Activated naive CD8-positive, alpha-beta T cell treated with anti-CD3 and anti-CD28 coated beads, Interleukin-2, amount 10 ng/mL, durations not matched to agents 7 days and 5 days (primary cell): ENCODE results near the gene GPR62. TPM values are rescaled to one million over a fixed set of nuclear protein-coding genes. Genes with fewer than 3 reads are reported as not detected.
A peak's percentile ranks its signal among the peaks of the same experiment; 100 is the strongest.

Source experiments
- ATAC-seq: fragments of 150-1000 bp; cut with Tn5 transposase; one replicate; pipeline ENCODE4 v1.10.0; 2021; ENCODE audit warnings: low read depth, moderate library complexity
- POLR2A ChIA-PET: fragments of 350-600 bp; sonication (Branson Sonifier 250); formaldehyde crosslinking; loops from one replicate; lab custom pipeline; 2021; ENCODE audit warnings: antibody characterized with exemption; lab: Charles Lee
- DNase-seq: peaks from one replicate; pipeline ENCODE4 v3.0.0; 2021
- H3K27ac Mint-ChIP-seq: one replicate; pipeline ENCODE4 v1.8.0; 2022; ENCODE audit warnings: mild to moderate bottlenecking, mixed read lengths
- H3K27me3 Mint-ChIP-seq: one replicate; pipeline ENCODE4 v1.8.0; 2022; ENCODE audit warnings: mild to moderate bottlenecking, moderate library complexity, mixed read lengths
- H3K36me3 Mint-ChIP-seq: one replicate; pipeline ENCODE4 v1.8.0; 2021; ENCODE audit warnings: mild to moderate bottlenecking, mixed read lengths
- H3K4me1 Mint-ChIP-seq: one replicate; pipeline ENCODE4 v1.8.0; 2021; ENCODE audit warnings: mixed read lengths
- H3K4me3 Mint-ChIP-seq: one replicate; pipeline ENCODE4 v1.8.0; 2022; ENCODE audit warnings: mild to moderate bottlenecking, moderate library complexity, mixed read lengths
- H3K9me3 Mint-ChIP-seq: one replicate; pipeline ENCODE4 v1.8.0; 2021; ENCODE audit warnings: mixed read lengths
- total RNA-seq, 2 experiments: library from RNA; stranded (reverse); gene quantifications; one replicate each; pipeline ENCODE4 v1.2.3, GENCODE V29; 2021

The GPR62 gene
- total RNA-seq, 2 experiments from 2014 or later = not detected

DNA sequence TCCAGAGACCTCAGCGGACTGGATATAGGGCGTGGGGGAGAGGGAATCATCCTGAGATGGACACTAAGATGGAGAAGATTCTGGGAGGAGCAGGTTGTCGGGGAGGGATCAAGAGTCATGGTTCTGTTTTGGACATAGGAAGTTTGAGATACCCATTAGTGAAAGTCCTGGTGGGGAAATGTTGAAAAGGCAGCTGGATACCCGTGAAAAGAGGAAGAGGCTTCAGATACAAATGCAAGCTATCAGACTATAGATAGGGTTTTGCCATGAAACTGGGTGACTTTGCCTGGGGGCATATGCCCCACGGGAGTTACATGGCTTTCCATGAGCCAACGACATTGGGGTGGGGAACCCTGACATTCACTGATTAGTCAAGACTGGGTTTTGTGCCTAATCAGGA lies 1.1 kb upstream of the GPR62 start:
- ATAC-seq = no peak
- DNase-seq = no peak
- POLR2A ChIA-PET = interaction anchor here (1.9 kb wide), 1 partner anchor 13 kb away, joined by 6 read pairs; the partner anchor contains the start of gene RRP9
- H3K4me1 Mint-ChIP-seq = peaks cover 3% of the 10 kb centered on the region
- peaks cover 2% of the 10 kb centered on the region for H3K36me3 Mint-ChIP-seq
- H3K27ac Mint-ChIP-seq = no peak overlapping the region
- H3K4me3 Mint-ChIP-seq = no peak overlapping the region
- H3K9me3 Mint-ChIP-seq = no peaks in the 10 kb centered on the region
- H3K27me3 Mint-ChIP-seq = peaks cover 40% of the 10 kb centered on the region

DNA sequence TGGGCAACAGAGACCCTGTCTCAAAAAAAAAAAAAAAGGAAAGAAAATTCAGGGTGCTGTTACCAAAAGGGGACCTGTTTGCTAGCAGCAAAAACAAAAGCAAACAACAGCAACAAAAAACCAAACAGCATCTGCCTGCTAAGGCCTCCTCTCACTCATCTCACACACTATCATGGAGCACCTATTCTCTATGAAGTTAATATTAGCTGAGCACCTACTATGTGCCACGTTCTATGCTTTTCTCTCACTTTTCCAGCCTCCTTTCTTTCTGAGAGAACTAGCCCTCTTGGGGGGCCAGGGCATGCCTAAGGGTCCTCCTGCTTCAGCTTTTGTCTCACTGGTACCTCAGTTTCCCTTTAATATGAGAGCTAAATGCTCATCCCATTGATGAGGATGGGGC lies 468 bp upstream of the GPR62 start:
- no peak overlapping the region for H3K4me3 Mint-ChIP-seq
- H3K9me3 Mint-ChIP-seq = no peaks in the 10 kb centered on the region
- peaks cover 2% of the 10 kb centered on the region for H3K36me3 Mint-ChIP-seq
- no peak overlapping the region for H3K27ac Mint-ChIP-seq
- POLR2A ChIA-PET = interaction anchor here (1.9 kb wide), 1 partner anchor 13 kb away, joined by 6 read pairs; the partner anchor contains the start of gene RRP9
- peaks cover 3% of the 10 kb centered on the region for H3K4me1 Mint-ChIP-seq
- DNase-seq (no peak), ATAC-seq (no peak)
- H3K27me3 Mint-ChIP-seq = peaks cover 40% of the 10 kb centered on the region

DNA sequence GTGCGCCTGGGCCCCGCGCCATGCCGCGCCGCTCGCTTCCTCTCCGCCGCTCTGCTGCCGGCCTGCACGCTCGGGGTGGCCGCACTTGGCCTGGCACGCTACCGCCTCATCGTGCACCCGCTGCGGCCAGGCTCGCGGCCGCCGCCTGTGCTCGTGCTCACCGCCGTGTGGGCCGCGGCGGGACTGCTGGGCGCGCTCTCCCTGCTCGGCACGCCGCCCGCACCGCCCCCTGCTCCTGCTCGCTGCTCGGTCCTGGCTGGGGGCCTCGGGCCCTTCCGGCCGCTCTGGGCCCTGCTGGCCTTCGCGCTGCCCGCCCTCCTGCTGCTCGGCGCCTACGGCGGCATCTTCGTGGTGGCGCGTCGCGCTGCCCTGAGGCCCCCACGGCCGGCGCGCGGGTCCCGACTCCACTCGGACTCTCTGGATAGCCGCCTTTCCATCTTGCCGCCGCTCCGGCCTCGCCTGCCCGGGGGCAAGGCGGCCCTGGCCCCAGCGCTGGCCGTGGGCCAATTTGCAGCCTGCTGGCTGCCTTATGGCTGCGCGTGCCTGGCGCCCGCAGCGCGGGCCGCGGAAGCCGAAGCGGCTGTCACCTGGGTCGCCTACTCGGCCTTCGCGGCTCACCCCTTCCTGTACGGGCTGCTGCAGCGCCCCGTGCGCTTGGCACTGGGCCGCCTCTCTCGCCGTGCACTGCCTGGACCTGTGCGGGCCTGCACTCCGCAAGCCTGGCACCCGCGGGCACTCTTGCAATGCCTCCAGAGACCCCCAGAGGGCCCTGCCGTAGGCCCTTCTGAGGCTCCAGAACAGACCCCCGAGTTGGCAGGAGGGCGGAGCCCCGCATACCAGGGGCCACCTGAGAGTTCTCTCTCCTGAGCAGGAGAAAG lies 951 bp downstream of the GPR62 start:
- Mint-ChIP-seq H3K4me3 (peak overlapping the region; percentile 19), H3K27me3 (peaks cover 41% of the 10 kb centered on the region), H3K4me1 (peaks cover 3% of the 10 kb centered on the region), H3K36me3 (peaks cover 2% of the 10 kb centered on the region), H3K27ac (no peak overlapping the region), H3K9me3 (no peaks in the 10 kb centered on the region)
- DNase-seq (peak; percentile 60), ATAC-seq (peak; percentile 59)
- POLR2A ChIA-PET = interaction anchor here (1.6 kb wide), 1 partner anchor 13 kb away, joined by 8 read pairs; no protein-coding TSS in a partner anchor

DNA sequence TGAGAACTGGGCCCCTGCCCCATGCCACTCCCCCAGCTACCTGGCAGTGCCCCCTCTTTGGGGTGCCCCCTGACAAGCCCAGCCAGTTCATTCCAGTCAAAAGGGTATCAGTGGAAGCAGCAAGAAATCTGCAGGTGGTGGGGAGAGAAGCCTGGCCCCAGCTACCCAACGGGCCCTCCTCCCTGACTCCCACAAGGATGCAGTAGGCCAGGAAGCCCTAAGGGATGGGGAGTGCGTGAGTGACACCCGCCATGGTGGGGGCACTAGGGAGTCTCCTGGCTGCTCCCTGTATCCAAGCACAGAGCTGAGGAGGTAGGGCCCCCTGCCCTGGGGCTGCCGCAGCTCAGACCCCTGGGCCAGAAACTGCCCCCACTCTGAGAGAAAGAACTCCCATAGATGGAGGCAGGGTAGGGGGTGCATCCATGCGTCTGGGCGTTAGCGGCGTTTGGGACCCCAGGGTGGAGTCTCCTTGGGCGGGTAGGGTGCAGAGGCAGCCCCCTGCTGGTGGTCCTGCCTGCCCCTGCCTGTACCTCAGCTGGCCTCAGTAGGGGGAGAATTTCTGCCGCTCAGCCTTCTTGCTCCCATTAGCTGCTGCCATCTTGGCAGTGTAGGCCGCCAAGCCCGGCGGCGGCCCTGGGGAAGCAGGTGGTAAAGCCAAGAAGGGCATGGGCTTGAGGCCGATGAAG lies 2.5 kb downstream of the GPR62 start:
- no peaks in the 10 kb centered on the region for H3K9me3 Mint-ChIP-seq
- peaks cover 2% of the 10 kb centered on the region for H3K36me3 Mint-ChIP-seq
- peaks cover 3% of the 10 kb centered on the region for H3K4me1 Mint-ChIP-seq
- ATAC-seq (no peak), DNase-seq (no peak)
- POLR2A ChIA-PET = interaction anchor here (1.6 kb wide), 1 partner anchor 15 kb away, joined by 8 read pairs; no protein-coding TSS in a partner anchor
- no peak overlapping the region for H3K4me3 Mint-ChIP-seq
- peaks cover 43% of the 10 kb centered on the region for H3K27me3 Mint-ChIP-seq
- H3K27ac Mint-ChIP-seq = no peak overlapping the region

DNA sequence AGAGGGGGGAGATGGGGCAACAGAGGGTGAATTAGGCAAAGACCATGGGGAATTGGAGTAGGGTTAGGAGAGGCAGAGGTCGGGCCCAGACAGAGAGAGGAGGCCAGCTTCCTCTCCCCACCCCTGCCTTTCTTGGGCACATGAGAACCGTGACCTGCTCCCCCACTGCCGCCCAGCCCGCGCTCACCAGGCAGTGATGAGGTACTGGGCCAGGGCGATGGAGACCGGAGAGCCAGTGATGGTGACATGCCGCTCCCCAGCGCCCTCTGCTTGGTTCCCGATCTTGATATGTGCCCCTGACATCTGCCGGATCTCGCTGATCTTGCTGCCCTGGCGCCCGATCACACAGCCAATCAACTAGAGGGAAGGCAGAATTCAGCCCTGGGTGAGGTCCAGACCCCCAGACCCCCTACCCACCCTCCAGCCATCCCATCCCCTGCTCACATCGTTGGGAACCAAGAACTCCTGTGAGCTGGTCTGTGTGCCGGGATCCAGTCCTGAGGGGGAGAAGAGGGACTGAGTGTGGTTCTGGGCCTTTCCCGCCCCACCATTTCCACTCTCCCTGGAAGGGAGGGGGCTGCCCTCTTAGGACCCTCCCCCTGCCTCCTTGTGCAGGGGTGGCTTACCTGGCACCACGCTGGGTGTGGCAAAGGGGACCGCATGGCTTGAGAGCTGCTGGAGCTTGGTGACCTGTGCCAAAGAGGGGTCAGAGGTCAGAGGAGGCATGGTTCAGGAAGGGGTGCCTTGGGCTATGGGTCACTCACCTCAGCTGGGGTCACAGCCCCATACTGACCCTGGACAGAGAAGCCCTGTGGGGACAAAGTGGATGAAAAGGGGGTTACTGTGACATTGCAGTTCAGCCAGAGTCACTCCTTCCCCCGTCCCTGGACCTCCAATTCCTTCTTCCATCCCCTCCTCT lies 3.7 kb downstream of the GPR62 start:
- H3K27me3 Mint-ChIP-seq = peaks cover 34% of the 10 kb centered on the region
- peaks cover 2% of the 10 kb centered on the region for H3K36me3 Mint-ChIP-seq
- H3K27ac Mint-ChIP-seq = no peak overlapping the region
- DNase-seq = no peak
- no peaks in the 10 kb centered on the region for H3K9me3 Mint-ChIP-seq
- peaks cover 2% of the 10 kb centered on the region for H3K4me1 Mint-ChIP-seq
- POLR2A ChIA-PET = interaction anchor here (0.6 kb wide), 1 partner anchor 21 kb away, joined by 3 read pairs; no protein-coding TSS in a partner anchor
- no peak for ATAC-seq
- no peak overlapping the region for H3K4me3 Mint-ChIP-seq

DNA sequence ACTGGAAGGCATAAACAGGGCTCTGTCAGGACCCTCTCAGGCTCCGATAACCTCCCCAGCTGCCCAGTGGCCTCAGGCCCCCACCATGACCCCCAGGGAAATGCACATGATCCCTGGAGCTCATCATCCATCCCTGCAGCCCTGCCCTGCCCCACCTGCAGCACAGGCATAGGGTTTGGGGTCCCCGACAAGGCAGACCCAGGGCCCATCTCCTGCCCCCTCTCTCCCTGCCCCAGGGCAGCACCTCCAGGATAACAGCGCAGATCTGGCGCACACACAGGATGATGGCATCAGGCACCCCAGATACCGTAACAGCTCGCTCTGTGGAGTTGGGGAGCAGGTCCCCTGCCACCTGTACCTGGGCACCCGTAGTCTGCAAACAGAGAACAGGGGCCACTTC lies 4.5 kb downstream of the GPR62 start:
- Mint-ChIP-seq H3K27me3 (peaks cover 26% of the 10 kb centered on the region), H3K4me1 (peaks cover 2% of the 10 kb centered on the region), H3K9me3 (no peaks in the 10 kb centered on the region), H3K4me3 (no peak overlapping the region), H3K27ac (no peak overlapping the region), H3K36me3 (peaks cover 2% of the 10 kb centered on the region)
- ATAC-seq = no peak
- no peak for DNase-seq
- POLR2A ChIA-PET = interaction anchor here (0.6 kb wide), 1 partner anchor 20 kb away, joined by 3 read pairs; no protein-coding TSS in a partner anchor

DNA sequence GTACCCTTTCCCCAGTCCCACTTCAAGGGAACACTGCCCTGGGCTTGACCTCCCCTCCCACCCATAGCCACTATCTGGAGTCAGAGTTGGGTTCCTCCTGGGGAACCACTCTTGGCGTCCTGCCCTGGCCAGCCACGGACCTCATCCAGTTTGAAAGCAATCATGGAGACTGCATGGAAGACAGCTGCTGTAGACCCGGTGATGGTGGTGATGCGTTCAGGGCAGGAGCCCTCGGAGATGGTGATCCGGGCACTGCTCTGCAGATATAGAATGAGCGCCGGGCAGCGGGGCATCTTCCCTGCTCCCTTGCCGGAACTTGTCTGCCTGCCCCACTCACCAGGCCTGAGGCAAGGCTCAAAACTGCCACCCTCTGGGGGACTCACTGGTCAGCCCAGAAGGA lies 5.2 kb downstream of the GPR62 start:
- Mint-ChIP-seq H3K27me3 (peaks cover 19% of the 10 kb centered on the region), H3K9me3 (no peaks in the 10 kb centered on the region), H3K4me3 (no peak overlapping the region), H3K4me1 (peaks cover 3% of the 10 kb centered on the region), H3K36me3 (peaks cover 2% of the 10 kb centered on the region), H3K27ac (no peak overlapping the region)
- DNase-seq (no peak), ATAC-seq (no peak)
- POLR2A ChIA-PET = no interaction called here

DNA sequence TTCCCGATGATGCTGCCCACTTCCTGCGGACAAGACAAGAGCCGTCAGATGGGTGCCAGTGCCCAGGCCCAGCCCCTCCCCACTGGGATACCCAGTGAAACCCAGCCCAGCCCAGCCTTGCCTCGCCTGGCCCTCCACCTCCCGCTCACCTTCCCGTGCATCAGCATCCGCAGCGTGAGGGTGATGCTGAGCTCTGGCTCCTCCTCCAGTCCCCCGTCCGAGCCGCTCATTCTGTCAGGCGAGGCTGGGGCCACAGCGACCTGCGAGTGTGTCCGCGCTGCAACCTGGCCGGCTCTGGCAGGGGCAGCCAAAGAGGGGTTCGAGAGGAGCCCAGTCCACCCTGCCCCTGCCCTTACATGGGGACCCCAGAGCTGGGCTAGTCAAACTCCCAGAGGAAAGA lies 5.8 kb downstream of the GPR62 start:
- POLR2A ChIA-PET = no interaction called here
- Mint-ChIP-seq H3K27me3 (peaks cover 22% of the 10 kb centered on the region), H3K36me3 (peaks cover 2% of the 10 kb centered on the region), H3K27ac (no peak overlapping the region), H3K9me3 (no peaks in the 10 kb centered on the region), H3K4me1 (peaks cover 4% of the 10 kb centered on the region), H3K4me3 (no peak overlapping the region)
- DNase-seq (no peak), ATAC-seq (no peak)

DNA sequence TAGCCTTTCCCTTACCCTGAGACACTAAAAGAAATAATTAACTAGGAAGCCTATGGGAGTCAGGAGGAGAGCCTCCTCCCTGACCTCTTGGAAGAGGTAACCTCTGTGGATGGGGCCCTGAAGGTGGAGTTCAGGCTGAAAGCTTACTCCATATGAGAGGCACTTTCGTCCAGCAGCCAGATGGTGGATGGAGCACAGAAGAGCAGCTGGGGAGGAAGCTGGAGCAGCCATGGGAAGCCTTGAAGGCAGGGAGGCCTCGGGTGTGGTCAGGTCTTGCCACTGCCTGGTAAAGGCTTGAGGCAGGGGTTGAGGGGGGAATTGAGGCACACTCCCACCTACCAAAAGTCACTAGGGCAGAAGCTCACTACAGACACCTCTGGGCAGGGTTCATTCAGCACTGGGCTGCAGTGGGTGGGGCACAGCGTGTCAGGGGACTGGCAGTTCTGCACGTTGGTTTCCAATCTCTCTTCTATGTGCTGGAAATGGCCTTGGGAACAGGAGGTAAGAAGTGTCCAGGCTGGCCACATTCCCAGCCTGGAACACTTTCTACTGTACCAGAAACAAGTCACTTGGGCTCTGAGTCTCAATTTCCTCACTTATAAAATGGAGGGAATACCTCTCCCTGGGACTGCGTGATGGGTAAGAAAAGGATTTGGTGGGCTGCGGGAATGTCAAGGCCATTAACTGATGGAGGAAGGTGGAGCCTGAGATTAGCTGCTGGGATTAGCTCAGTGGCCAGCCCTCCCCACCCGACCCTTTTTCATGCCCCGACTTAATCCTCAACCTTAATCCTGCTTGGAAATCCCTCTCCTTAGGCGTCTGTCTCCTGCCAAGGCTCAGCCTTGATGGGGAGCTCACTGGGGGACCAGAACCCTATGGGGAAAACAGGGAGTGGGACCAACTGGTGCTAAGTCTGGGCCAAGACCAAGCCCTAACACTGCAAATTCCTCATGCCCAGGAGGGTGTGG lies 6.7 kb downstream of the GPR62 start:
- ATAC-seq (no peak), DNase-seq (no peak)
- POLR2A ChIA-PET = interaction anchor here (1.2 to 1.3 kb wide), 2 partner anchors 12 to 21 kb away, joined by 3 to 4 read pairs; partner anchors contain the start of genes ABHD14B and ACY1
- H3K9me3 Mint-ChIP-seq = no peaks in the 10 kb centered on the region
- H3K4me1 Mint-ChIP-seq = peaks cover 6% of the 10 kb centered on the region
- H3K27me3 Mint-ChIP-seq = peaks cover 14% of the 10 kb centered on the region
- no peak overlapping the region for H3K4me3 Mint-ChIP-seq
- peaks cover 2% of the 10 kb centered on the region for H3K36me3 Mint-ChIP-seq
- no peak overlapping the region for H3K27ac Mint-ChIP-seq

DNA sequence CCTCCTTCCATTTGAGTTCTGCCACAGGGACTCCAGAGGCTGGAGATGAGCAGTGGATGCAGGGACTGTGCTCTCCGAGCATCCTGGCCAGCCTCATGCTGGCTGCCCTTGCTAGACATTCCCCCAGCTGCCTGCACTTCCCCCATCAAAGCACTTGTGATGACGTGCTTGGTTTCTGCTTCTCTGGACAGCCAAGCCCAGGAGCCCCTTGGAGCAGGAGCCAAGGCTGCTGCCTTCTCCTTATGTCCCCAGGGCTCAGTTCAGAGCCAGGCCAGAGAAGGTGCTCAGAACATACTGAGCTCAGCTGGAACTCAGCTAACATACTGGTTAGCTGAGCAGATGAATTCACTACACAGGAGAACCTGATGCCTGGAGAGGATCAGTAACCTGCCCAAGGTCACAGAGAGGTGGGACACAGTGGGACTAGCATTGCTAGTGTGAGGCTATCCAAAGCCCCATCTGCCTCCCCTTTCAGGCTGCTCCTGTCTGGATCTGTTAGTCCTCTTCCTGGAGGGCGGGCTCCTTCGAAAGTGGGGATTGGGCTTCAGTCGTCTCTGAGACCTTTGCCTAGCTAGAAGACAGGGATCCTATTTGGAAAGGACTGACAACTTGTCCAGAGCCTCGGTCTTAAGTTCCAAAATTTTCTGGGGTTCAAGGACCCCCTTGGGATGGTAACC lies 7.8 kb downstream of the GPR62 start:
- H3K27me3 Mint-ChIP-seq = peaks cover 13% of the 10 kb centered on the region
- H3K4me1 Mint-ChIP-seq = peaks cover 6% of the 10 kb centered on the region
- POLR2A ChIA-PET = interaction anchor here (1.2 to 1.3 kb wide), 2 partner anchors 11 to 20 kb away, joined by 3 to 4 read pairs; partner anchors contain the start of genes ABHD14B and ACY1
- no peak overlapping the region for H3K4me3 Mint-ChIP-seq
- DNase-seq = no peak
- no peak overlapping the region for H3K27ac Mint-ChIP-seq
- ATAC-seq = no peak
- H3K9me3 Mint-ChIP-seq = no peaks in the 10 kb centered on the region
- H3K36me3 Mint-ChIP-seq = peaks cover 2% of the 10 kb centered on the region

DNA sequence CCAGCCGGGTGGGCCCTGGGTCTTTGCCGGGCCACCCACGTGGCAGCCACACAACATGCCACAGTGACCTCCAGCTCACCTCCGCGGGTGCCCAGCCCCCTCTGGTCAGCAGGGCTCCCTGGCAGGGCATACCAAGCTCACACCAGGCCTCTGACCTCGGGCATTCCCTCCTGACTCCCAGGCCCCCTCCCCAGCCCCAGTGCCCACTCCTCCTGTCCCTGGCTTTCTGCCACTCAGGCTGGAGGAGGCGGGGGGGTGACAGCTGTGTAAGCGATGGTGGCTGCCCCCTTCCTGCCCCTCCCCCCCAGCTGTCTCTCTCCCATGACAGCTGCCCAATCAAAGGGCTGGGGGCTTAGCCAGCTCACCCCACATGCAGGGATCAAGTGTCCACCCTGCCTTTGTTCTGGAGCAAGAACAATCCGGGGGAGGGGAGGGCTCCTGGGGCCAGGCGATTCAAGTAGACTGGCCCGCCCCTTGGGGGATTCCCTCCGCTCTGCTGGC lies 8.8 kb downstream of the GPR62 start:
- H3K9me3 Mint-ChIP-seq = no peaks in the 10 kb centered on the region
- H3K4me3 Mint-ChIP-seq = no peak overlapping the region
- H3K4me1 Mint-ChIP-seq = peaks cover 6% of the 10 kb centered on the region
- H3K36me3 Mint-ChIP-seq = no peaks in the 10 kb centered on the region
- DNase-seq (no peak), ATAC-seq (no peak)
- H3K27ac Mint-ChIP-seq = no peak overlapping the region
- POLR2A ChIA-PET = no interaction called here
- peaks cover 11% of the 10 kb centered on the region for H3K27me3 Mint-ChIP-seq
